HG02610 (cell line): ENCODE data around the gene OTOS.

Source experiments
- ATAC-seq: cut with Tn5 transposase; IDR thresholded peaks from one replicate; pipeline ENCODE4 v1.9.1; 2021; ENCODE audit warnings: mild to moderate bottlenecking, moderate library complexity; ENCODE audit not compliant: unreplicated experiment

Gene OTOS

DNA sequence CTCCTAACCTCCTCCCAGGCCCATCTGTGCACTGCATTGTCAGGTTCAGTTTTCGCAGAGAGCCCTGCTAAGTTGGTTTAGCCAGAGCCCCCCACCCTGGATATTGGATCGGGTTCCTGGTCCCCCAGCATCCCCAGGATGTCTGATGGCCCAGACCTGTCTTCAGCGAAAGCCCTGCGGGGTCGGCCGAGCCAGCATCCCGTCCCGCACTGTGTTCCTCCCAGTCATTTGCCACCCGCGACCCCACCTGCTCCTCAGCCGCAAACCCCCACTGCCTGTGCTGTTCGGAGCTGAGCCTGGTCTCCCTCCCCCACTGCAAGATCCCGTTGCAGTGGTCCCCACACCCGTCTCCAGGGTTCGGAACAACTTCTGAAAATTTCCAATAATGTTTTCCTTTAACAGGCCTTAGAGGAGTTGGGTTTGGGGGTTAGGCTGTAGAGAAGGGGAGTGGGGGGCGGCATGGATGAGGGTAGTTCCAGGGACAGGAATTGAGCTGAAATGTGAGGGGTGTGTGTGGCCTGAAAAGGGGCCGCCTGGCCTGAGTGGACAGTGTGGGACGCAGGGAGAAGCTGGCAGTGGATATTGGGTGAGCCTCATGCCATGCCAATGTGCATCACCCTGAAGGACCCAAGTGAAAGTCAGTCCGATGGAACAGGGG is 2.7 kb downstream of the OTOS start:
- ATAC-seq, result no peak

DNA sequence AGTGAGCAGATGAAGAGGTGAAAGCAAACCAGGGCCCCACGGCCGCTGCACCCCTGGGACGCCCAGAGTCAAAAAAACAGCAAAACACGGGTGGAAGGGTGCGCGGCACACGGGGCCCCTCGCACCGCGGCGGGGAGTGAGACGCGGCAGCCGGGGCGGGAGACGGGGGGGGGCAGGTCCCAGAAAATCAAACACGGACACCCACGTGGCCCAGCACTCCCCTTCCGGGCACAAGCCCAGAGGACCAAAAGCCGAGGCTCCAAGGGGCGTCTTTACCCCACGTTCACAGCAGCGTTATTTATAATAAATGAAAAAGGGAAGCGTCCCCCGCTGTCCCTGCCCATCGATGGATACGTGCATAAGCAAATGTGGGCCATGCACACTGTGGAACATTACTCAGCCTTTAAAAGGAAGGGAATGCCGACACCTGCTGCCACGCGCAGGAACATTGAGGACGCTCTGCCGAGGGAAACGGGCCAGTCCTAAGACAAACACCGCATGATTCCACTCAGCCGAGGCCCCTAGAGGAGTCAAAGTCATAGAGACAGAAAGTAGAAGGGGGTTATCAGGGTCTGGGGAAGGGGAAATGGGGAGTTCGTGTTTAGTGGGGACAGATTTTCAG is 3.7 kb downstream of the OTOS start:
- no peak for ATAC-seq

DNA sequence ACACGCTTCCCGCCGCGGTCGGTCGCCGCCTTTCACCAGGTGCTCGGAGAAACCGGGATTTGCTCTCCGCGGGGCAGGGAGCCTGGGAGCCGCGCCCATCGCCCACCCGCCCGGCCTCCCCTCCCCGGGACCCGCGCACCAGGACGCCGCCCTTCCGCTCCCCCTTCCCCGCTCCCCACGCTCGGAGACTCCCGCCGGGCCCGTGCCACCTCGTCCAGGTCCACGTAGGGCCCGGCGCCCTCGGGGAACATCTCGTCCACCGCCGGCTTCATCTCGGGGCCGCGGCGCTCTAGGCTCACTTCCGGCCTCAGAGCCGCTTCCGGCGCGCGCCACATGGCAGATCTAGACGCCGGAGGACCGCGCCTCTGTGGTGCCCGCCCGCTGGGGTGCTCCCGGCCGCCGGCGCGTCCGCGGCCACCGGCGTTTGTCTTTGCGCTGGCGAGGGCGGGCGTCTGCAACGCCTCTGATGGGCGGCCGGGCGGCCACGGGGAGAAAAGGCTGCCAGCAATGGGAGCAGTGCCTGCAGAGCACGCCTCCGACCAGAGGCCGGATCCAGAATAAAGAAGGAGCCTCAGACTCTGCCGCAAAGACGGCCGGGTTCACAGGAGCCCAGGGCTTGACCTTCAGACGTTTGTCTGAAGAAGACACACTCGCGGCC is 4.3 kb downstream of the OTOS start, which contains the start of gene COPS9:
COPS9 (minus strand) TSS at position 293 of the 658 bp plus-strand sequence; CDS start at position 272, 21 bp downstream.
- ATAC-seq, result peak; percentile 95

DNA sequence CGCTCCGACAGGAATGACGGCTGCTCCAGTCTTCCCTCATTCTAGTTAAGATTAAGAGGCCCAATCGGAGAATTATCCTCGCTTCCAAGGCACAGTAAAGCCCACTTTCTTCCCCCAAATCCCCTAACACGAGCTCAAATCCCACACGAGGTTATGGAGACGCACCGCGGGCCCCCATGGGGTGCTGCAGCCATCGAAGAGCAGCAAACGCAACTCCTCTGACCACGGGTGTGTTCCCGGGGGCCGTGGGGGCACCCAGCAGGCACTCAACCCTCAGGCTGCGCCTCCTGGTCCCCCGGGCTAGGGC is 4.8 kb downstream of the OTOS start:
- ATAC-seq, result no peak

DNA sequence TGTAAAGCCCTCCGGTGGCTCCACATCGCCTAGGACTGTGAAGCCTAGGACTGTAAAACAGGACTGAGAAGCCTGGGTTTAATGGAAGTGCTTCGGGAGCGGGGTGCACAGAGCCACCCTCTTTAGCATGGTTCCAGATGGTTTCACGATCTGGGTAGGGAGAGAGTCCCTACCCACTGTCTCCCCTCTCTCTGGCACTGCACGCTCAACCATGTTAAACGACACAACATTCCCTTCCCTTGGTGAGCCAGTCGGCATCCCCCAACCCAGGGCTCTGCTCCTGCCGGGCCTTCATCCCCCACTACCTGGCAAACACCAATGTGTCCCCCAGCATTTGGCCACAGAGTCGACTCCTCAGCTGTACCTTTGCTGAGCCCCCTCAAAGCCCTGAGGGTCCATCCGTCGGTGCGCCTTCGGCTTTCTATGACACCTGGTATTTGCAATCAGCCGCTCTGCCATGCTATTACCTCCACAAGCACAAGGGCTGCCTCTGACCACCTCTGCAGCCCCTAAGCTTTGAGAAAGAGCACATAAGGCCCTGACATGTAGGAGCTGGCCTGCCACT is 5.4 kb downstream of the OTOS start:
- no peak for ATAC-seq

DNA sequence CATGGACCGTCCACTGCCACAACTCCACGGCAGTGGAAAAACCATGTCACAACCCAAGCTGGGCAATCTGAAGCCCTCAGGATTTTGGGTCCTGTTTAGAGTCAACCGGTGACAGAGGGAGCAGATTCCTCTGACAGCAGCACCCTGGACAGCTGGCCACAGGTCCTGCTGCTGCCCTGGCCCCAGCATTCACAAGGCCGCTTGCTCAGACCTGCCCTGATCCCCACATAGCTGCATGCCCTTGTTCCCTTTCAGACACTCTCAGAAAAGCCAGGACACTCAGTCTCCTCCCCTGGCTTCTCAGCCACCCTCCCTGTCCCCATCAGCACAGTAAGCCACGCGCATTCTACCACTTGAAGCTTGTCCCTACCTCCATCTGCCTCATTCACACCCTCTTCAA is 6.0 kb downstream of the OTOS start:
- no peak for ATAC-seq

DNA sequence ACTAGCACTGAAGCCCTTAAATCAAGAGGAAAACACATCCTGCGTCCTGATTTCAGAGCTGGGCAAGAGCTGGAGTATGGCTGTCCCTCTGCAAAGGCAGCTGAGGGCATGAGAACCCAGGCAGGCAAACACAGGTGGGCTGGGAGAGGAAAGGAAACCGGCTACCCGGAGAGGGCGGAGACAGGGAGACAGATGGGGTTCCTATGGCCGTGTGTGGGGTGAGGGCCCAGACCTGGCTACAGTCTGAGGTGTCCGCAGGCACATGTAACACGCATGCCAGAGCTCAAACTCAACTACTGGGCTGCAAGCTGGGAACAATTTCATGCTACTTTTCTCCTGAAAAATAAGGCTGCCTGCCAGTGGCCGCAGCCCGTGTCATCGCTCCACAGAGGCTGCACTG is 7.1 kb downstream of the OTOS start:
- ATAC-seq, result no peak

DNA sequence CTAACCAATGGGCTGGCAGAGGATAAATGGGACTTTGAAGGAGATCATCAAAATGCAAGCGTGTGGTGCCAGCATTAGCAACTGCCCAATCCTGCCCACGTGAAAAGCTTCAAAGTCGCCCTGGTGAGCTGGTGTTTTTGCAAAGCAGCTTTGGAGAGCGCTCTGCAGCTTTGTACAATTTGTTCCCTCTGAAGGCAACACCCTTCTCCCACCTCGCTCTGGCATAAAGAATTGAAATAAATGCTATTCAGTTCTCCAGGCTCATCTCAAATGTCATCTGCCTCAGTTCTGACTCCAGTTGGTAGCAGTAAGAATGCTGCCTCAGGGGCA is 7.8 kb downstream of the OTOS start:
- no peak for ATAC-seq

DNA sequence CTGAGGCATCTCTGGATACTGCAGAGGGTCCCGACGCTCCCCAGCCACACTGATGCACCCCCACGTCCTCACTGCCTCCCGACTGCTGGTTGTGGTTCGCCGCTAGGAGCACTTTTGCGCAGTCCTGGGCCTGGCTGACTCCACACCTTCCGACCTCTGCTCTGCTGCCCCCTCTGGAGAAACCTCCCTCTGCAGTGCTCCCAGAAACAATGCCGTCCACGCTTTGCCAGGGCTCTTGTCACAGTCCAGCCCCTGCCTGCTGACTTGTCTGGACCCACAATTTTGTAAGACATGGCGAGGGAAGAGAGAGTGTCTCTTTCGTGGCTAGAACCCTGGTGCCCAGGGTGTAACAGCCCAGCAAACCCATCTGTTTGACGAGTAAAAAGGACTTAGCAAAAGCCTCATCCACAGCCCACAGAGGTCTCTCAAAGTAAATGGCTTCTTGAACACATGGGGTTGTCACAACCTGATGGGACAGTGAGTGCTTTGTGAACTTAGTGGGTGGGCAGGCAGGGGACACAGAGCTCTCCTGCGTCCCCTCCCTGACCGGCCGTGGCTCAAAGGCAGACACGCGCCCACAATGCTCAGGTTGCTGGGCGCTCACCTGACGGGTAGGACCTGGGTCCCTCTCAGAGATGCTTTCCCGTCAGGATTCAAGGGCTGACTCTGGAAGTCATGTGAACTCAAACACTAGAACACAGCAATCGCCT is 8.4 kb downstream of the OTOS start:
- ATAC-seq, result no peak

DNA sequence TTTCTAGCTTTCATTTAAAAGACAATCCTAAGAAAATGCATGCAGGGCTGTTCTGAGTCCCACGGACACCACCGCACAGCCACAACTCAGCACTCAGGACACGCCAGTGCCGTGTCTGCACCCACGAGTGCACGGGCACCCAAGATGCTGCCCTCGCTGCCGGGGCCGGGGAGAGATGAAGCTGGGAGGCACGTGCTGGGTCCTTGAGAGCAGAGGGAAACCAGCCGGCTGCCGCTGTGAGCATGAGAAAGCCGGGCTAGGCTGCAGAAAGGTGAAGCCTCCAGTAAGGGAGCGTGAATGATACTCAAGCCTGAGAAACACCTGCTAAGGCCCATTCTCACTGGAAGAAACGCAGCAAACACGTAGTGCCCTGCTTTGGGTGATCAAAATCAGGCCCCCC is 9.2 kb downstream of the OTOS start:
- no peak for ATAC-seq

DNA sequence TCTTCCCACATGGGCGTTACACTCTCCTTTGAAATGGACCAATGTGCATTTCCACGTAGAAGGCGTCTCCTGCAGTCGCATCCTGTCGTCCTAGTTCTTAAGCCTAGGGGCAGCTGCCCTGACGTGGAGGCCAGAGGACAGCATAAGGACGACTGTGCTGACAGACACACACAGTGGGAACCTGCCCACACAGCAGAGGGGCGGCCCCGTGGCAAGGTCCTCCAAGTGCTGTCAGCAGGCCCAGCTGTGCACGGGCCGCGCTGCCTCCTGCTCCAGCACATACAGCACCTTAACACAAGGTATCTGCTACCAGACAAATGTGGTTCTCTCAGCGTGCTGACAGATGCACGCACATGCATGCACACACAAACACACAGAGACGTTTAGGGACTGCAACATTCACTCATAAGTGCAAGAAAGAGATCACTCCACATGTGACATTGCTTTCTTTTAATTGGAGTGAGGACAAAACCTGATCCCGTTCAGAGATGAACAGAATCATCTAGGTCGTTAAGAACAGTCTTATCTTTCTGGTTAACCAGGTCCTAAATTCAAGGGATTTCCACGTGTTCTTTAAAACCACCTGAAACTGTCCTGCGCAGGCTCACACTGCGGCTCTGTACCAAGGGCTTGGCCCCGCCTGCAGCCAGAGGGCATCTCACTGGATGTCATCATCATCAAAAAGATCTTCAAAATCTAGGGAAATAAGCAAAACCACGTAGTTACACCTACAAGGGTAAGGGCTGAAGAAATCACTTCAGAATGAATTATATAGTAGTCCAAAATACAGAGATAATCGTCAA is 9.9 kb downstream of the OTOS start:
- ATAC-seq, result no peak

DNA sequence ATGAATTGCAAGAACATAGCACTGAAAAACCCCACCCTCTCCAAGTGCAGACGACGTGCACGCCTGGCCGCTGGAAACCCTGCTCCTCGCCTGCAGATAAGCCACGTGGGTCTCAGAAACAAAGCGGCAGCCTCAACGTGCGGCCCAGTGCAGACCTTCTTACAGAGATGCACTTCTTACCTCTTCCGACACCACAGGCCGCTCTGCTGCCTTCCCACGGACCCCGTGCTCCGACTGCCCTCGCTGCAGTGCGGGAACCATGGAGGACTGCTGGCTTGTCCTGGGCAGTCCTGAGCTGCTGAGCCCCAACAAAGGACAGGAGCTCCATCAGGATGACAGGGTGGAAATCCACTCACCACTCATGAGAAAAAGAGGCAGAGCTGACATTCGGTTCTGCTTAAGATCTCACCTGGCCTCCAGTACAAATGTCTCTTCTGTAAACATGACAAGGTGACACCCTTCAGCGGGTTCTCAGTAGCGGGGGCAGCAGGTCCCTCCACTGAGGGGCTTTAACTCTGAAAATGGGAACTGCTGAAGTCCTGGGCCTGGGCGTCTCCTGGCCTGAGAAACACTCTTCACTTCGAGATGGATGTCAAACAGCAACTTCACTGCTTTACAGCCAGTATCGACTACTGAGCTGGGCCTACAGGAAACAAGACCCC is 10.6 kb downstream of the OTOS start:
- ATAC-seq, result no peak

DNA sequence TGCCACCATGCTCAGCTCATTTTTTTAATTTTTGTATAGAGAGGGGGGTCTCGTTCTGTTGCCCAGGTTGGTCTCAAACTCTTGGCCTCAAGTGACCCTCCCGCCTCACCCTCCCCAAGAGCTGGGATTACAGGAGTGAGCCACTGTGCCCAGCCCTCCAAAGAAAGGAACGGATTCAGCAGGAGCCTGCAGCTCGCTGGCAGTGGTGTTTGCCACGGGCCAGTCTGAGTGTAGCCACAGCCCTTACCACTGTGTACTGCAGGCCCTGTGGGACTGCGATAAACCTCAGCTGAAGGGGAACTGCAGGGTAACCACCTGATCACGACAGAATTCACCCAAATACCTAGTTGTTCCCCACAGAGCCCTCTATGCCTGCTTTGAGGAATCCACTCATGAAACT is 11.1 kb downstream of the OTOS start:
- ATAC-seq, result no peak

DNA sequence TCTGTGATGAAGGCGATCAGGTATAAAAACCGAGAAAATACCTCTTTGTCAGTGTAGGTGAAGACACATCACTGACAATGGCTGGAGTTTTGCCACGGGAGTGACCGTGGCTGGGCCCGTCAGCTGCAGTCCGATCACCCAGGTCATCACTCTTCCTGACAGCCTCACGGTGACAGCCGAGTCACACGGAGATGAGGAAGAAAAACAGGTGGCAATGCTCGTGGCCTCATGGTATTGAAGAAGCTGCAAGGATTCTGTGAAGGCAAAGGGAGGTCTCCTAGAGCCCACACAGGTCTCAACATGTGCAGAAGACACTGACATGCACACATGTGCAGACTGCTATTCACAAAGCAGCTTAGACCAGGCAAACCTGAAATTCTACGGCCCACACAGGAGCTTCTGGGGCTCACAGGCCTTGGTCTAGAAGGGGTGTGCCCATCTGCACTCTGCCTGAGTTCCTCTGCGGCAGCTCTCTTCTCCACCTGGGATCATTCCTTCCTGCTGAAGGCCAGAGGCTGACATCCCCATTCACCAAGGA is 11.8 kb downstream of the OTOS start:
- no peak for ATAC-seq

DNA sequence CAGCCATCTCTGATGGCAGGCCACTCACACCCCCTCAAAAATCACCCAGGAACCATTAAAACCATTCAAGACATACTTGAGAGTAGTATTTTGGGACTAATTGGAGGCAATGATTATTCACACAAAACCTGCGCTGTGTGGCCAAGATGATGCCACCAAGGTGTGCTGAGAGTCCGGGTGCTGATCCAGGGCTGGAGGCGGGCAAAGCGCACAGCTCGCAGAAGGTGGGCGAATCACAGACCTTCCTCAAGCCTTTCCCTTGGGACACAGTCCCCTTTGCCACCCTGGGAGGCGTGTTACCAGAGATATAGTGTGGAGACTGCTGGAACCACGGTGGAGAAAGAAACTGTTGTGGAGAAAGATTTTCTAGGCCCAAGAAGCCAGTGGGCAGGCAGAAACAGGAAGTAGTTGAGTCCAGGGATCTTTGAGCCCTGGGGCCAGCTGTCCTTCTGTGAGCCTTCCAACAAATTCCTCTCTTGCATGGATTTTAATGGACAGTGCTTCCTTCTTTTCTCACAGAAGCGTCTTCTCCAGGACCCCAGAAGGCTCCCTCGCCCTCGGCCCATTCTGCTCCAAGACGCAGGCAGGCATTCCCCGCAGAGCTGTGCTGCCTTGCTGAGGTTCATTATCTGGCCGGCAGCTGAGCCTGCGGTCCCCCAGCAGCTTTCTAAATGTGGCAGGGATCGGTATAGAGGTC is 12.4 kb downstream of the OTOS start:
- ATAC-seq, result no peak

DNA sequence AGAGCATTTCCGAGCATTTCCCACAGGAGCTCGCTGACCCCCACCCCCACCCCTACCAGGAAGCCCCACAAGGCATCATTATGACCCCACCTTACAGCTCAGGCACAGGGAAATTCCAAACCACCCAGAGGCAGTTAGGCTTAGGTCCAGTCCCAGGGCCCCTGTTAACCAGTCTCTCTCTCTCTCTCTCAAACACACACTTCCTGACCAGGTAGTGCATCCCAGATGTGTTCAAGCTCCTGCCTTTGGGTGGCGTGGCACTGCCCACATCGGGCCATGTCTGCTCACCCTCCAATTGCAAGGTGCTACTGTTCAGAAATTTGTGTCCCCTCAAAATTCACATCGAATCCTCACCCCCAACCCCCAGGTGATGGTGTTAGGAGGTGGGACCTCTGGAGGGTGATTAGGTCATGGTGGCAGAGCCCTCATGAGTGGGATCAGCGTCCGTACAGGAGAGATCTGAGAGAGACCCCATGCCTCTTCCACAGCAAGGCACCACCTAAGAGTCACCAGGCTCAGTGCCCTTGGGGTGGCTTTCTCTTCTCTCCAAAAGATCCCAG is 13.2 kb downstream of the OTOS start:
- ATAC-seq, result no peak

DNA sequence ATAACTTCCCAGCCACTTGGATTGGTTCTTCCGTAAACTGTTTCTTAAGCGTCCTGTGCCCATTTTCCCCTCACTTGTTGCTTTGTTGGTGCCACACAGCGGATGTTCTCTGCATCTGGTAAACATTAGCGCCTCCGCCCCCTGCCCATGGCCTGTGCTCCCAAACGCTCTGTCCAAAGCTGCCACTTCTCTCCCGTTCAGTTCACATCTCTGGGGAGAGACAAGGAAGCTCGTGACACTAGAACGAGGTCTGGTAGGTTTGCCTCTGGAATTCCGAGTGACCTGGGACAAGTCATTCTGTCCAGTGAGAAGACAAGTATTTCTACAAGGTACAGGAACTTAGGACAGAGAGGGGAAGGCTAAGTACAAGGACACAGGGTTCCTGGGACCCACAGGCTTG is 13.7 kb downstream of the OTOS start:
- no peak for ATAC-seq

DNA sequence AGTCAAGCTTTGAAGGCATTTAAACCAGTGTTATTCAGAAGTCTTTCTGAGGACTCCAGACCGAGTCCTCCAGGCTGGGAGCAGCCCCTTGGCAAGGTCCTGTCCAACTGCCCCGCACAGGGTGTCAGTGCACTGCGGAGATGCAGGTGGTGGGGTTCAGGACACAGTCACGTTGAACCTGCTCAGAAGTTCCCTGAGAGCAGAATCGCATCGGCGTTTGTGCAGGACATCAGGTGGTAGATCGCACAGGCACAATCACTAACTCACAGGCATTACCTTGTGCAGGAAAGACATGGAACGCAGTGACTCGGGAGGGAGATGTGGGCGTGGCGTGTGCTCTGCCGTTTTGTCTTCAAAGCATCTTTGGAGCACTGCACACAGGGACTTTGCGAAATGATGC is 14.7 kb downstream of the OTOS start:
- ATAC-seq, result no peak

DNA sequence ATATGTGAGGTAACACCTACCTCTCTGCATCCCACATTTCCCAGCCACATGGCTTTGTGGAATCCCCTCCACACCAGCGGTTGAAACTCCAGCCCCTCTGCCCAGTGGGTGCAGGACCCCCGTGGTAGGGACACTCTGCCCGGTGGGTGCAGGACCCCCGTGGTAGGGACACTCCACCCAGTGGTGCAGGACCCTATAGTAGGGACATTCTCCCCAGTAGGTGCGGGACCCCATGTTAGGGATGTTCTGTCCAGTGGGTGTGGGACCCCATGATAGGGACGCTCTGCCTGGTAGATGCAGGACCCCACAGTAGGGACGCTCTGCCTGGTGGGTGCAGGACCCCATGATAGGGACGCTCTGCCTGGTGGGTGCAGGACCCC is 15.8 kb downstream of the OTOS start:
- ATAC-seq, result no peak
